DND-41 (cell line): Measurements from ENCODE around the gene ETS2.

Experiments
- CTCF ChIP-seq: IDR thresholded peaks from 2 replicates; pipeline ENCODE4 v1.5.1; 2012; ENCODE audit warnings: borderline replicate concordance, low read length, moderate library complexity, mild to moderate bottlenecking; ENCODE audit not compliant: poor library complexity, severe bottlenecking; ENCODE audit errors: extremely low read depth
- EZH2 ChIP-seq: IDR thresholded peaks from 3 replicates; pipeline ENCODE4 v1.6.1; 2012; ENCODE audit warnings: borderline replicate concordance, low read depth, mild to moderate bottlenecking, moderate library complexity, low read length, inconsistent platforms; ENCODE audit not compliant: severe bottlenecking

DNA sequence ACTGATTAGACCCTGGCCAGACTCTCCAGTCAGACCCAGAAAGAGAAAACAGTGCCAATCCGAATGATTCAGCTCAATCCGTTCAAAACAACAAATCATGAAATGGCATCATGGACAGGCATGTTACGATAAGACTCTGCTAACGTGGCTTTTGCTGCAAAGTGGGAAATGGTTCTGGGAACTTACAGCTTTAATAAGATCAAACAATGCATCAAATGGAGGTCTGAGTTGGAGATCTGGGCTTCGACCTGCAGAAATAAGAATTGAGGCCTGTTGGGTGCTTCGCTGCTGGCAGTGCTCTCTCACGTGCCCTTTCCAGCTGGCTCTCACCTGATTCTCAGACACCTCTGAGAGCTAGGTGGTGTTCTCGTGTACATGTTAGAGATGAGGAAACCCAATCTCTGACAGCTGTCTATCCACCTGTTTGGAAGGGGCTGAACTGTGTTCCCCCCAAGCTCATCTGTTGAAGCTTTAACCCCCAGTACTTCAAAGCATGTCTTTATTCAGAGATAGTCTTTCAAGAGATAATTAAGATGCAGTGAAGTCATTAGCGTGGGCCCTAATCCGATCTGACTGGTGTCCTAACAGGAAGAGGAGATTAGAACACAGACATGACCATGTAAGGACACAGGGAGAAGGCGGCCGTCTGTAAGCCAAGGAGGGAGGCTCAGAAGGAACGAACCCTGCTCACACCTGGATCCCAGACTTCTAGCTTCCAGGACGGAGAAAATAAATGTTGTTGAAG lies 45.5 kb upstream of the ETS2 start:
- TF ChIP-seq CTCF, result no peak
- TF ChIP-seq EZH2, result no peak
